Measurements from ENCODE around the gene SKAP2. TPM values are rescaled to one million over a fixed set of nuclear protein-coding genes. Genes with fewer than 3 reads are reported as not detected.

The SKAP2 gene
- total RNA-seq, 2 donors from 2014 or later, result 15.0 to 35.7 TPM

GRCh38 chr7:26779978-26780595 is 84.3 kb downstream of the SKAP2 start:
- Mint-ChIP-seq H3K9me3 (no peaks in the 10 kb centered on the region), H3K27me3 (no peaks in the 10 kb centered on the region), H3K27ac (no peak overlapping the region), H3K36me3 (no peaks in the 10 kb centered on the region), H3K4me3 (no peak overlapping the region), H3K4me1 (ENCODE audit: low read depth in 2 of 2) (peaks cover 4 to 5% of the 10 kb centered on the region in 2 donors)
- ATAC-seq (no peak), DNase-seq (ENCODE audit: low spot score) (no peak)

GRCh38 chr7:26777385-26777784 is 87.0 kb downstream of the SKAP2 start:
- H3K36me3 Mint-ChIP-seq, result peaks cover 7% of the 10 kb centered on the region
- no peaks in the 10 kb centered on the region for H3K27me3 Mint-ChIP-seq
- no peak for DNase-seq (ENCODE audit: low spot score)
- H3K9me3 Mint-ChIP-seq, result no peaks in the 10 kb centered on the region
- peaks cover 4 to 5% of the 10 kb centered on the region in 2 donors for H3K4me1 Mint-ChIP-seq (ENCODE audit: low read depth in 2 of 2)
- ATAC-seq, result no peak
- no peak overlapping the region for H3K4me3 Mint-ChIP-seq
- no peak overlapping the region for H3K27ac Mint-ChIP-seq

DNA sequence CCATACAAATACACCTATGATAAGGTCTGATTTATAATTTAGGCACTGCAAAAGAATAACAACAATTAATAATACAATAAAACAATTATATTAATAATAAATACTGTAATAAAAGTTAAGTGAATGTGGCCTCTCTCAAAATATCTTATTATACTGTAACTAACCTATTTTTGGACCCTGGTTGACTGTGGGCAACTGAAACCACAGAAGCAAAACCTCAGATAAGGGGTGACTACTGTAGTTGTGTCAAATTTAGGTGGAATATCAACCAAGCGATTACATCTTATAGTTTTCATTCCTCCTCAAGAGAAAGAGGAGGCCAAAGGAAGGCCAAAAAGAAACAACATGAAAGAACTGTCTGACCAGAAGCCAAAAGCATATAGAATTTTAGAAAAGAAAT is 103.9 kb downstream of the SKAP2 start:
- no peak for ATAC-seq
- no peak for DNase-seq (ENCODE audit: low spot score)
- no peaks in the 10 kb centered on the region for H3K9me3 Mint-ChIP-seq
- H3K36me3 Mint-ChIP-seq, result no peaks in the 10 kb centered on the region
- H3K4me3 Mint-ChIP-seq, result no peak overlapping the region
- H3K4me1 Mint-ChIP-seq (ENCODE audit: low read depth in 2 of 2), result peaks cover 5% of the 10 kb centered on the region in 2 donors
- H3K27me3 Mint-ChIP-seq, result no peaks in the 10 kb centered on the region
- no peak overlapping the region for H3K27ac Mint-ChIP-seq

GRCh38 chr7:26759108-26759507 is 105.3 kb downstream of the SKAP2 start:
- ATAC-seq (no peak), DNase-seq (ENCODE audit: low spot score) (no peak)
- Mint-ChIP-seq H3K36me3 (no peaks in the 10 kb centered on the region), H3K4me1 (ENCODE audit: low read depth in 2 of 2) (peaks cover 5% of the 10 kb centered on the region in 2 donors), H3K4me3 (no peak overlapping the region), H3K27me3 (no peaks in the 10 kb centered on the region), H3K27ac (no peak overlapping the region), H3K9me3 (no peaks in the 10 kb centered on the region)

GRCh38 chr7:26743205-26743604 is 121.2 kb downstream of the SKAP2 start:
- ATAC-seq, result no peak
- no peaks in the 10 kb centered on the region for H3K36me3 Mint-ChIP-seq
- no peak overlapping the region for H3K27ac Mint-ChIP-seq
- H3K27me3 Mint-ChIP-seq, result no peaks in the 10 kb centered on the region
- no peak overlapping the region for H3K4me3 Mint-ChIP-seq
- H3K9me3 Mint-ChIP-seq, result no peaks in the 10 kb centered on the region
- DNase-seq (ENCODE audit: low spot score), result no peak
- H3K4me1 Mint-ChIP-seq (ENCODE audit: low read depth in 2 of 2), result peaks cover 0 to 2% of the 10 kb centered on the region in 2 donors

DNA sequence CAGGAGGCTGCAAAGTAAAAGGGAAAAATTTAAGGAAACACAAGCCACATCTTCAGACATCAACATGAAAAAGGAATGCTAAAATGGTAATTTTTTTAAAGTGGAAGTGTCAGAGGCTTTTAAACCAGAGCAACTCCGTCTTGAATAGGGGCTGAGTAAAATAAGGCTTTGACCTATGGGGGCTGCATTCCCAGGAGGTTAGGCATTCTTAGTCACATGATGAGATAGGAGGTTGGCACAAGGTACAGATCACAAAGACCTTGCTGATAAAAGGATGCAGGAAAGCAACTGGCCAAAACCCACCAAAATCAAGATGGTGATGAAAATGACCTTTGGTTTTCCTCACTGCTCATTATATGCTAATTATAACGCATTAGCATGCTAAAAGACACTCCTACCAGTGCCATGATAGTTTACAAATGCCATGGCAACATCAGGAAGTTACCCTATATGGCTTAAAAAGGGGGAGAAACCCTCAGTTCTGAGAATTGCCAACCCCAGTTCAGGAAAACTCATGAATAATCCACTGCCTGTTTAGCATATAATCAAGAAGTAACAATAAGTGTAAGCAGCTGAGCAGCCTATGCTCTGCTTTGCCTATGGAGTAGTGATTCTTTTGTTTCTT is 128.3 kb downstream of the SKAP2 start:
- ATAC-seq (no peak), DNase-seq (ENCODE audit: low spot score) (no peak)
- Mint-ChIP-seq H3K27me3 (no peaks in the 10 kb centered on the region), H3K4me1 (ENCODE audit: low read depth in 2 of 2) (peaks cover 0 to 5% of the 10 kb centered on the region in 2 donors), H3K27ac (no peak overlapping the region), H3K36me3 (no peaks in the 10 kb centered on the region), H3K4me3 (no peak overlapping the region), H3K9me3 (no peaks in the 10 kb centered on the region)

DNA sequence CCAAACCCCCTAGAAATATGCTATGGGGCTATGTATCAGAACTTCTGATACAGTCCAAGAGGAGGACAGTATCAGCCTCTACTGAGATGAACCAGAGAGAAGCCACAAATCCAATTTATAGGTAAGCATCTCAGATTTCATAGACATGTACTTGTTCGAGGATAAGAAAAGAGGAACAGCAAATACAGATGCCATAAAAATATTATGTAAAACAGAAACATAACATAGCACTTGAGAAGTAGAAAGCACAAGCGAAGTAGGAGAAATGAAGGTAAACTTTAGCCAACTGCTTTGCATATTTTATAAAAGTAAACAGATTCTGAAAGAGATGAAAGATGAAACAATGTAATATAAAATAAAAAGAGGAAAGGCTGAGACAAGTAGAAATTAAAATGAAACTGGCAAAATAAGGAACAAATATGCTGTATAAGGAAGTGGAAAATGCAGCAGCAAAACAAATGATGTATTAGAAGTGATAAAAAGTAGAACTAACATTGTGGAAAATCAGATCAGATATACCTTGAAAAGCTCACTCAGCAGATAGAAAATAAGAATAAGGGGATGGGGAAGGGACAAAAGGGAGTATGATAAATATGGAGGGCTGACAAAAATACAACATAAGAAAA is 135.1 kb downstream of the SKAP2 start:
- Mint-ChIP-seq H3K4me3 (no peak overlapping the region), H3K27me3 (no peaks in the 10 kb centered on the region), H3K4me1 (ENCODE audit: low read depth in 2 of 2) (peaks cover 6 to 12% of the 10 kb centered on the region in 2 donors), H3K36me3 (no peaks in the 10 kb centered on the region), H3K9me3 (no peaks in the 10 kb centered on the region), H3K27ac (peak overlapping the region in 1 of 2 donors; percentile 11)
- no peak for ATAC-seq
- no peak for DNase-seq (ENCODE audit: low spot score)

DNA sequence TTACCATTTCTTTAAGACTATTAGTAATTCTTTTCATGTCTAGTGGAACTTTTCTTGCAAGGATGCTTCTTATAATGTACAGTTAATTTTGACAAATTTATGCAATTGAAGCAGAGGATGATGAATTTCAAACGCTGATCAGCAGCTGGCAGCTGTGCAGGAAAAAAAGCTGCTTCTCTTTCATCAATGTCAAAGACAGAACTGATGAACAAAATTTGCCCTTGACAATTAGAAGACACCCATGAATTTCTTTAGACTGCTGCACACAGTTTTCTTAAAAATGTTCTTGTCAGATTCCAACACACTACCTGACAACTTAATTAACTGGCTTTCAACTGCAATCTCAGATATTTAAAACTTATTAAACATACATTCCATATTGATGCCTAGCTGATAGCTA is 138.3 kb downstream of the SKAP2 start:
- no peak for ATAC-seq
- peaks cover 6 to 8% of the 10 kb centered on the region in 2 donors for H3K4me1 Mint-ChIP-seq (ENCODE audit: low read depth in 2 of 2)
- H3K9me3 Mint-ChIP-seq, result no peaks in the 10 kb centered on the region
- no peaks in the 10 kb centered on the region for H3K36me3 Mint-ChIP-seq
- DNase-seq (ENCODE audit: low spot score), result no peak
- H3K27me3 Mint-ChIP-seq, result no peaks in the 10 kb centered on the region
- H3K4me3 Mint-ChIP-seq, result no peak overlapping the region
- H3K27ac Mint-ChIP-seq, result no peak overlapping the region

- Mint-ChIP-seq H3K9me3 (no peaks in the 10 kb centered on the region), H3K4me1 (ENCODE audit: low read depth in 2 of 2) (peaks cover 3 to 6% of the 10 kb centered on the region in 2 donors), H3K27me3 (no peaks in the 10 kb centered on the region), H3K27ac (no peak overlapping the region), H3K36me3 (no peaks in the 10 kb centered on the region), H3K4me3 (no peak overlapping the region)
- ATAC-seq, result no peak
- DNase-seq (ENCODE audit: low spot score), result no peak
Measured at GRCh38 chr7:26724795-26725194, 139.6 kb downstream of the SKAP2 start.

GRCh38 chr7:26723129-26723528 is 141.3 kb downstream of the SKAP2 start:
- H3K4me1 Mint-ChIP-seq (ENCODE audit: low read depth in 2 of 2), result peaks cover 0 to under 1% of the 10 kb centered on the region in 2 donors

DNA sequence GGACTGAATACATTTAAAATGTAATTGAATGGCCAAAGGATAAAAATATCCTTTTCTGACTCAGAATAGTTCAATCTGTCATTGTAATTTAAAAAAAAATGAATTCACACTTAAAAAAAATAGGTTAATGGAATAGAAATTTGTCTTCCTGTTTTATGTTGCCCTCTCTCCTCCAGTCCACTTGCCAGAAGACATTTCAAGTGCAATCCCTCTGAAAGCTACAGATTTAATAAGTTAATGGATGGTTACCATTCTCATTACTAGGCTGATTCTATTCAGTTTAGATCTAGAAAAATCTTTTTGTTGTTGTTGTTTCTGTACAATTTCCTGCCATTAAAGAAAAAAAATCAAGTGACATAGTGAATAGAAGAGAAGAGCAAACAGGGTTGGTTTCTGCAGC is 142.9 kb downstream of the SKAP2 start:
- Mint-ChIP-seq H3K27ac (no peak overlapping the region), H3K27me3 (no peaks in the 10 kb centered on the region), H3K36me3 (no peaks in the 10 kb centered on the region), H3K9me3 (no peaks in the 10 kb centered on the region), H3K4me3 (no peak overlapping the region), H3K4me1 (ENCODE audit: low read depth in 2 of 2) (peaks cover 0 to 3% of the 10 kb centered on the region in 2 donors)
- DNase-seq (ENCODE audit: low spot score) (no peak), ATAC-seq (no peak)

More at GRCh38 chr7:26723129-26723528, 141.3 kb downstream of the SKAP2 start:
- Mint-ChIP-seq H3K4me3 (no peak overlapping the region), H3K9me3 (no peaks in the 10 kb centered on the region), H3K36me3 (no peaks in the 10 kb centered on the region), H3K27ac (no peak overlapping the region), H3K27me3 (no peaks in the 10 kb centered on the region)
- no peak for DNase-seq (ENCODE audit: low spot score)
- no peak for ATAC-seq

GRCh38 chr7:26718063-26718462 is 146.3 kb downstream of the SKAP2 start:
- ATAC-seq (no peak), DNase-seq (ENCODE audit: low spot score) (no peak)
- no peaks in the 10 kb centered on the region for H3K9me3 Mint-ChIP-seq
- H3K36me3 Mint-ChIP-seq, result no peaks in the 10 kb centered on the region
- H3K27me3 Mint-ChIP-seq, result no peaks in the 10 kb centered on the region
- H3K27ac Mint-ChIP-seq, result no peak overlapping the region
- H3K4me3 Mint-ChIP-seq, result no peak overlapping the region
- H3K4me1 Mint-ChIP-seq (ENCODE audit: low read depth in 2 of 2), result peaks cover 0 to 3% of the 10 kb centered on the region in 2 donors

DNA sequence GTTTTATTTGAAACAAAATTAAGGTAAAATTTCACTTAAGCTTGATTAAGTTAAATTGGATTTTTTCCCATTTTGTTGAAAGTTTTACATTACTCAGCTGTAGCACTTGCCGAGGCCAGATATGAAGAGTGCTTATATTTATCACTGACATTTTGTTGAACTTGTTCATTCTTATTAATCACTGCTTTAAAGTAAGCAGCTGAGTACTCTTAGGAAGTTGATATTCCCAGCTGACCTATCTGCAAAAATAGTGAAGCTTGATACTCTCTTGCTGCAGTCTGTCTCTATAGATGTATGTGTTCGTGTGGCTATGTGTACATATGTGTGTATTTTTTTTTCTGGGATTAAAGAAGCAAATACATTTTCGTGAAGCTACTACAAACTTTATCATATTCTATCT is 150.0 kb downstream of the SKAP2 start:
- H3K27ac Mint-ChIP-seq, result no peak overlapping the region
- no peak for DNase-seq (ENCODE audit: low spot score)
- no peaks in the 10 kb centered on the region for H3K36me3 Mint-ChIP-seq
- H3K9me3 Mint-ChIP-seq, result no peaks in the 10 kb centered on the region
- peaks cover 0 to 3% of the 10 kb centered on the region in 2 donors for H3K4me1 Mint-ChIP-seq (ENCODE audit: low read depth in 2 of 2)
- H3K27me3 Mint-ChIP-seq, result no peaks in the 10 kb centered on the region
- no peak overlapping the region for H3K4me3 Mint-ChIP-seq
- no peak for ATAC-seq

GRCh38 chr7:26714006-26714405 is 150.4 kb downstream of the SKAP2 start:
- Mint-ChIP-seq H3K36me3 (no peaks in the 10 kb centered on the region), H3K4me1 (ENCODE audit: low read depth in 2 of 2) (peaks cover 0 to 3% of the 10 kb centered on the region in 2 donors), H3K27me3 (no peaks in the 10 kb centered on the region), H3K27ac (no peak overlapping the region), H3K9me3 (no peaks in the 10 kb centered on the region), H3K4me3 (no peak overlapping the region)
- no peak for ATAC-seq
- DNase-seq (ENCODE audit: low spot score), result no peak

Measured in natural killer cell treated with Interleukin-12 subunit alpha and Interleukin-12 subunit beta and Interleukin-15 and Interleukin-18, amount 100 ng/mL, for 72 hours (primary cell).